ENCODE measurements around the gene MAP2K5. TPM values are rescaled to one million over a fixed set of nuclear protein-coding genes. Genes with fewer than 3 reads are reported as not detected.
"Not testable (repeated sequence)": the region's sequence is repeated elsewhere in the genome, so short reads cannot be mapped to it uniquely, and the experiment has no call there.

Gene MAP2K5
- total RNA-seq, 1 donor from 2014 or later, result 11.6 TPM

- H3K27ac ChIP-seq (ENCODE audit: low read depth, low read length), result no peak overlapping the region
- no peak for TF ChIP-seq EZH2 (IDR thresholded peaks at IDR 0.05; ENCODE audit: insufficient read depth, low read length)
- no peak for TF ChIP-seq CTCF (IDR thresholded peaks at IDR 0.05; ENCODE audit: insufficient read depth, low read depth, low read length)
- Mint-ChIP-seq H3K36me3 (ENCODE audit: low read depth, unreplicated experiment) (peaks cover 2% of the 10 kb centered on the region), H3K9me3 (ENCODE audit: unreplicated experiment) (peaks cover 2% of the 10 kb centered on the region), H3K27ac (ENCODE audit: unreplicated experiment) (no peak overlapping the region), H3K27me3 (ENCODE audit: low read depth, unreplicated experiment) (no peaks in the 10 kb centered on the region), H3K4me1 (ENCODE audit: low read depth, unreplicated experiment) (no peaks in the 10 kb centered on the region), H3K4me3 (ENCODE audit: unreplicated experiment) (no peak overlapping the region)
- no peak overlapping the region for H3K9ac ChIP-seq (ENCODE audit: low read length)
- no peak overlapping the region for H3K4me3 ChIP-seq (ENCODE audit: insufficient read depth, low read depth, low read length)
- H3K36me3 ChIP-seq (ENCODE audit: insufficient read depth, low read length), result no peaks in the 10 kb centered on the region
- no peaks in the 10 kb centered on the region for H3K79me2 ChIP-seq (ENCODE audit: insufficient read depth, low read length)
- FAIRE-seq (no peak), DNase-seq (ENCODE audit: low read depth) (no peak)
- H3K4me1 ChIP-seq (ENCODE audit: insufficient read depth, low read length), result no peaks in the 10 kb centered on the region
- H3K27me3 ChIP-seq (ENCODE audit: insufficient read depth, low read length), result no peaks in the 10 kb centered on the region
- H4K20me1 ChIP-seq (ENCODE audit: insufficient read depth, low read length), result no peaks in the 10 kb centered on the region
- no peak overlapping the region for H2AFZ ChIP-seq (ENCODE audit: low read depth, low read length)
- H3K4me2 ChIP-seq (ENCODE audit: low read length), result no peak overlapping the region
- no peaks in the 10 kb centered on the region for H3K9me3 ChIP-seq (ENCODE audit: insufficient read depth, low read depth, low read length)
Measured at GRCh38 chr15:67670647-67671305, 128.3 kb downstream of the MAP2K5 start.

GRCh38 chr15:67672834-67673233 lies 130.3 kb downstream of the MAP2K5 start:
- H3K9me3 Mint-ChIP-seq (ENCODE audit: unreplicated experiment); H3K4me3 ChIP-seq (ENCODE audit: insufficient read depth, low read depth, low read length); H3K79me2 ChIP-seq (ENCODE audit: insufficient read depth, low read length); H3K9ac ChIP-seq (ENCODE audit: low read length); H3K27ac Mint-ChIP-seq (ENCODE audit: unreplicated experiment); H3K9me3 ChIP-seq (ENCODE audit: insufficient read depth, low read depth, low read length); H3K4me1 Mint-ChIP-seq (ENCODE audit: low read depth, unreplicated experiment); H3K27me3 Mint-ChIP-seq (ENCODE audit: low read depth, unreplicated experiment); H3K36me3 ChIP-seq (ENCODE audit: insufficient read depth, low read length); H3K4me1 ChIP-seq (ENCODE audit: insufficient read depth, low read length); H2AFZ ChIP-seq (ENCODE audit: low read depth, low read length); H3K4me3 Mint-ChIP-seq (ENCODE audit: unreplicated experiment); H3K36me3 Mint-ChIP-seq (ENCODE audit: low read depth, unreplicated experiment); FAIRE-seq; DNase-seq (ENCODE audit: low read depth); H3K27ac ChIP-seq (ENCODE audit: low read depth, low read length); H4K20me1 ChIP-seq (ENCODE audit: insufficient read depth, low read length); H3K27me3 ChIP-seq (ENCODE audit: insufficient read depth, low read length); H3K4me2 ChIP-seq (ENCODE audit: low read length): not testable (repeated sequence)

GRCh38 chr15:67674983-67675382 lies 132.5 kb downstream of the MAP2K5 start:
- no peaks in the 10 kb centered on the region for H3K36me3 ChIP-seq (ENCODE audit: insufficient read depth, low read length)
- Mint-ChIP-seq H3K27me3 (ENCODE audit: low read depth, unreplicated experiment) (no peaks in the 10 kb centered on the region), H3K36me3 (ENCODE audit: low read depth, unreplicated experiment) (no peaks in the 10 kb centered on the region), H3K4me3 (ENCODE audit: unreplicated experiment) (no peak overlapping the region), H3K4me1 (ENCODE audit: low read depth, unreplicated experiment) (no peaks in the 10 kb centered on the region), H3K9me3 (ENCODE audit: unreplicated experiment) (peaks cover 2% of the 10 kb centered on the region), H3K27ac (ENCODE audit: unreplicated experiment) (no peak overlapping the region)
- H3K4me1 ChIP-seq (ENCODE audit: insufficient read depth, low read length), result no peaks in the 10 kb centered on the region
- no peak for FAIRE-seq
- H2AFZ ChIP-seq (ENCODE audit: low read depth, low read length), result no peak overlapping the region
- H3K27me3 ChIP-seq (ENCODE audit: insufficient read depth, low read length), result no peaks in the 10 kb centered on the region
- no peak overlapping the region for H3K9ac ChIP-seq (ENCODE audit: low read length)
- TF ChIP-seq EZH2 (IDR thresholded peaks at IDR 0.05; ENCODE audit: insufficient read depth, low read length) (no peak), CTCF (IDR thresholded peaks at IDR 0.05; ENCODE audit: insufficient read depth, low read depth, low read length) (no peak)
- H3K9me3 ChIP-seq (ENCODE audit: insufficient read depth, low read depth, low read length), result no peaks in the 10 kb centered on the region
- H3K27ac ChIP-seq (ENCODE audit: low read depth, low read length), result no peak overlapping the region
- no peak overlapping the region for H3K4me3 ChIP-seq (ENCODE audit: insufficient read depth, low read depth, low read length)
- no peak for DNase-seq (ENCODE audit: low read depth)
- H4K20me1 ChIP-seq (ENCODE audit: insufficient read depth, low read length), result no peaks in the 10 kb centered on the region
- H3K79me2 ChIP-seq (ENCODE audit: insufficient read depth, low read length), result no peaks in the 10 kb centered on the region
- no peak overlapping the region for H3K4me2 ChIP-seq (ENCODE audit: low read length)

Data from astrocyte (in vitro differentiated cells and primary cell).